HG03342 (cell line): ENCODE data around the gene GOLGA5.

Experiments
- ATAC-seq: cut with Tn5 transposase; IDR thresholded peaks from one replicate; pipeline ENCODE4 v1.9.1; 2021; ENCODE audit warnings: mild to moderate bottlenecking, moderate library complexity; ENCODE audit not compliant: unreplicated experiment

The GOLGA5 gene

GRCh38 chr14:92874962-92875661, 81.0 kb downstream of the GOLGA5 start:
- ATAC-seq: no peak

GRCh38 chr14:92877757-92878431, 83.8 kb downstream of the GOLGA5 start:
- no peak for ATAC-seq

DNA sequence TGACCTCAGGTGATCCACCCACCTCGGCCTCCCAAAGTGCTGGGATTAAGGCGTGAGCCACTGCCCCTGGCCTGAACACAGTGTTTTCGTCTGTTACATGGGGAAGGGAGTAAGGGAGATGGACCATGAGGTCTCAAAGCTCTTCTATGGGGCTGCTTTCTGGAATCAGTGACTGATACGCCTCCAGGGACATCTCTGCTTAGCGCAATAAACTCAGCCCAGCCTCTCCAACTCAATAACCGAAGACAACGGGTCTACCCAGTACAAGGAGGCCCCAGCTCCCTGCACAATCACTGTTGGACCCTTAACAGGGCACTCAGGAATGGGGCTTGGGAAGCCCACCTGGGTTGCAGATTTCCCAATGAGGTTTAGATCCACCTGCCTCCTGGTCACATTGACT, 86.2 kb downstream of the GOLGA5 start:
- ATAC-seq: no peak

DNA sequence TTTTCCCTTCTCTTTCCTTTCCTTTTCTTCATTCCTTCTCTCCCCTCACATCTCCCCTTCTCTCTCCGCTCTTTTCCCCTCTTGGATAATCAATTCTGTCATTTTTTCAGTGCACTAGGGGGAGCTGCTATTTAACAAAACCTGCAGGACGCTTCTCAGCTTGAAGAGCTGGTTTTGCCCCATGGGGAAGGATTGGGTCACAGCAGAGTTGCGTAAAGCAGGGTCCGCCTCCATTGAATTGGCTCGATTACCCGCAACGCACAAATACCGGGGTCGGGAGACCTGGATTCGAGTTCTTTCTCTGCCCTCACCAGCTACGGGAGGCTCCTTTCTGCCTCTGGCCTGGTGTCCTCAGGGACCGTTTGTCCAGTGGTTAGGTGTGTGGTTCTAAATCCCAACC, 86.7 kb downstream of the GOLGA5 start:
- ATAC-seq: no peak

- ATAC-seq: no peak
Observed at GRCh38 chr14:92883066-92883465, 89.0 kb downstream of the GOLGA5 start.

DNA sequence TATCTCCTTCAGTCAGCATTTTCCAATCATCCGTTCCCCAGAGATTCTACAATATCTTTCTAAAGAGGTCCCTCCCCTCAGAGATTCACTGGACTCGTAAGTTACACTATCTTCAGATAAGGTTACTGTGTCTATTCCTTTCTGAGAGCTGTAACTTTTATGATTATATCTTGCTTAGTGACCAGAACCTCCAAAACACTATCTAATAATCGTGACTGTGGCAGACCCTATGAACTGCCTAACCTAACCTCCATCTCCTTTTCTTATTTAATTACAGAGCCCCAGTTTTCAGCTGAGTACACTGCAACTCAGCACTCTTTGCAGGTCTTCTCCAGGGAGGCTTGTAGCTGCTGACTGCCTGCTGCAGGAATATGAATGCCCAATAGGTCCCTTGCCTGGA, 90.3 kb downstream of the GOLGA5 start:
- ATAC-seq: no peak

- ATAC-seq: no peak
Observed at GRCh38 chr14:92885279-92886061, 91.4 kb downstream of the GOLGA5 start.

DNA sequence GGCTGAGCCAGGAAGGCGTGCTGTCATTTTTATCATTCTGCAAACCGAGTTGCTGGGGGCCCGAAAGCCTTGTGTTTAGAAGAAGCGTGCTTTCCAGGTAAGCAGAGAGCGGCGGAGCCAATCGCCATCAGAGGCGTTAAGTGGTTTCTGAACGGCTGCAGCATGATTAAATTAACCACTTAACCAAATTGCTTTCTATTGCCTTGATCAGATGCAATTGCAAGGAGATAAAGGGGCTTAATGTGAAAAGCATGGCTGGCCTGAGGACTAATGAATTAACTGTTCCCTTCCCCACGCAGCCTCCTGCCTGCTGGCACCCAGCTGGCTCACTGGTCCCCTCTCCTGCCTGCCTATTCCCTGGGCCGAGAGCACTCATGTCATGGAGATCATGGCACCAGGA, 92.2 kb downstream of the GOLGA5 start:
- ATAC-seq: no peak

GRCh38 chr14:92887157-92887556, 93.1 kb downstream of the GOLGA5 start:
- ATAC-seq: no peak

DNA sequence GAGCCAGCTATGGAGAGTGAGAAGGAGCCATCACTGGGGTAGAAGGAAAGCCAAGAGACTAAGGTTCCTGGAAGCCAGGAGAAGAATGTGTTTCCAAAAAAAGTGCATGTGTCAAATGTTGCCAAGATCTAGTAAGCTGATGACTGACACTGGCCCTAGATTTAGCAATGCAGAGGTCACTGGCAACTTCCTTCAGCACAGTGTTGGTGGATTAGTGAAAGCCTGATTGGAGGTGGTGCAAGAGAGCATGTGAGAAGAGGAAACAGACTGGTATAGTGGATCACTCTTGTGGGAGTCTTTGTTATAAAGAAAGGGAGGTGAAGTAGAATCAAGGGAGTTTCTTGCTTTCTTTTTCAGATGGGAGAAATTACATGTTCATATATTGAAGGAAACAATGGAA, 94.8 kb downstream of the GOLGA5 start:
- no peak for ATAC-seq
